CD4-positive, alpha-beta T cell treated with Interleukin-6 for 4 hours (primary cell): ENCODE results near the gene SVEP1.

Source experiments
- DNase-seq: peaks from one replicate; pipeline ENCODE4 v3.0.0-alpha.2; 2020; ENCODE audit warnings: mixed read lengths

The SVEP1 gene

DNA sequence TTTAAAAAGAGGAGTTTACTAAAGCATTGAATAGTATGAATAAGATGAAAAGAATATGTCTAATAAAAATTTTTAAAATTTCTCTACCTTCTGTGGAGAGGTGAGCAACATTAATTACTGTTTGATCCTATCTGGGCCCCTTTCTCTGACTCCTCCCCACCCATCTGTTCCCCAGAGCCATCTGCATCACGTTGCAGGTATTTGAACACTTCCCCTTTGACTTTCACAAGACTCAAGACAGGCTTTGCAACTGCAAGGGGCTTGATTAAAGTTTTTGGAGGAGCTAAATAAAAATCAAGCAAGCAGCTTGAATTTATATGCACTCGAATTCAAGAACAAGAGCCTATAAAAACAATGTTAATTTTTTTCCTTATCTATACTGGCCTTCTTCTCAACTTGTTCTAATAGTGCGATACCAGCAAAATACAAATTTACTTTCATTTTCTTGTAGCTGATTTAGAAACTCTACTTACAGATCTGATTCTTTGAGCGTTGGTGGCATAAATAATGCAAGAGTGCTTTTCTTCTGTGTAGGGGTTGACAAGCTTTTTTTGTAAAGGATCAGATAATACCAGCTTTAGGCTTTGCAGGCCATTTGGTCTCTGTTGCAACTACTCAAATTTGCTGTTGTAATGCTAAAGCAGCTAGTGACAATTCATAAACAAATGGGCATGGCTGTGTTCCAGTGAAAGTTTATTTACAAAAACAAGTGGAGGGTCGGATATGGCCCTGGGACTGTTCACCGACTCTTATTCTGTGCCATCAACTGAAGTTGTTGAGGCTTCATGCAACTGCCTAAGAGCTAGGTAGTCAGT, 263.1 kb downstream of the SVEP1 start:
- no peak for DNase-seq
